DMS 273 (cell line): ENCODE measurements around the gene RNF32.

ENCODE experiments used
- DNase-seq: peaks from one replicate; lab custom pipeline; 2025; ENCODE audit not compliant: unreplicated experiment; lab: John Stamatoyannopoulos, UW

The RNF32 gene

GRCh38 chr7:156640257-156640948 is at the start of gene RNF32:
RNF32 (plus strand) TSS chr7:156640774; CDS start chr7:156643878, 3,104 bp downstream.
- peak; percentile 98 for DNase-seq

- no peak for DNase-seq
Measured at GRCh38 chr7:156592155-156592884, 48.3 kb upstream of the RNF32 start.

- no peak for DNase-seq
Measured at GRCh38 chr7:156594283-156595080, 46.1 kb upstream of the RNF32 start.

GRCh38 chr7:156600496-156600895 is 40.1 kb upstream of the RNF32 start:
- DNase-seq, result no peak

- no peak for DNase-seq
Measured at GRCh38 chr7:156602283-156602682, 38.3 kb upstream of the RNF32 start.

GRCh38 chr7:156603011-156603410 is 37.6 kb upstream of the RNF32 start:
- DNase-seq, result no peak

- no peak for DNase-seq
Measured at GRCh38 chr7:156603629-156604028, 36.9 kb upstream of the RNF32 start.

GRCh38 chr7:156604311-156604710 is 36.3 kb upstream of the RNF32 start:
- DNase-seq, result no peak

- no peak for DNase-seq
Measured at GRCh38 chr7:156604836-156605695, 35.5 kb upstream of the RNF32 start.

GRCh38 chr7:156606135-156606534 is 34.4 kb upstream of the RNF32 start:
- no peak for DNase-seq

GRCh38 chr7:156606691-156607331 is 33.8 kb upstream of the RNF32 start:
- no peak for DNase-seq

- DNase-seq, result no peak
Measured at GRCh38 chr7:156607332-156608172, 33.0 kb upstream of the RNF32 start.

GRCh38 chr7:156608173-156608478 is 32.4 kb upstream of the RNF32 start:
- DNase-seq, result no peak

- no peak for DNase-seq
Measured at GRCh38 chr7:156609010-156609877, 31.3 kb upstream of the RNF32 start.

GRCh38 chr7:156610130-156610529 is 30.4 kb upstream of the RNF32 start:
- DNase-seq, result no peak

- no peak for DNase-seq
Measured at GRCh38 chr7:156610601-156611000, 30.0 kb upstream of the RNF32 start.

GRCh38 chr7:156611014-156612010 is 29.3 kb upstream of the RNF32 start:
- DNase-seq, result no peak
